HFFc6 (cell line): ENCODE data around the gene PATZ1. TPM values are rescaled to one million over a fixed set of nuclear protein-coding genes. Genes with fewer than 3 reads are reported as not detected.
A peak's percentile ranks its signal among the peaks of the same experiment; 100 is the strongest.
"Not testable (repeated sequence)": the region's sequence is repeated elsewhere in the genome, so short reads cannot be mapped to it uniquely, and the experiment has no call there.

ENCODE experiments used
- DNase-seq: peaks from one replicate; pipeline ENCODE4 v3.0.0-alpha.2; 2018
- H3K27ac Mint-ChIP-seq: 2 replicates; pipeline ENCODE4 v1.8.0; 2020; ENCODE audit warnings: mild to moderate bottlenecking, mixed read lengths
- H3K27me3 Mint-ChIP-seq: 2 replicates; pipeline ENCODE4 v1.8.0; 2021; ENCODE audit warnings: mild to moderate bottlenecking, moderate library complexity, mixed read lengths; ENCODE audit not compliant: insufficient read depth
- H3K36me3 Mint-ChIP-seq: 2 replicates; pipeline ENCODE4 v1.8.0; 2021; ENCODE audit warnings: low read depth, mixed read lengths
- H3K4me1 Mint-ChIP-seq: 2 replicates; pipeline ENCODE4 v1.8.0; 2020; ENCODE audit warnings: low read depth, mixed read lengths
- H3K4me3 Mint-ChIP-seq: 2 replicates; pipeline ENCODE4 v1.8.0; 2020; ENCODE audit warnings: mild to moderate bottlenecking, moderate library complexity, mixed read lengths
- H3K9me3 Mint-ChIP-seq: 2 replicates; pipeline ENCODE4 v1.8.0; 2020; ENCODE audit warnings: mild to moderate bottlenecking, mixed read lengths
- long read RNA-seq: library from polyadenylated mRNA; unstranded; transcript quantifications from one replicate; pipeline ENCODE4 v2.0.0, GENCODE V29; 2019
- total RNA-seq, 6 experiments: library from RNA; stranded (reverse); fragmentation: NEBNext Ultra II Directional; extraction: Animal tissue kit (Norgen Biotek cat#: 25700); gene quantifications; 2 replicates in 1 of 6; 3 replicates in 5 of 6; pipeline ENCODE4 v1.2.3, GENCODE V29; 2021
- TF ChIP-seq, protein P1 (sequence below): fragments of 200-600 bp; sonication (generic); IDR thresholded peaks from 2 replicates; pipeline ENCODE4 v1.5.0; 2021; ENCODE audit warnings: antibody characterized with exemption, mild to moderate bottlenecking

Gene PATZ1, protein sequence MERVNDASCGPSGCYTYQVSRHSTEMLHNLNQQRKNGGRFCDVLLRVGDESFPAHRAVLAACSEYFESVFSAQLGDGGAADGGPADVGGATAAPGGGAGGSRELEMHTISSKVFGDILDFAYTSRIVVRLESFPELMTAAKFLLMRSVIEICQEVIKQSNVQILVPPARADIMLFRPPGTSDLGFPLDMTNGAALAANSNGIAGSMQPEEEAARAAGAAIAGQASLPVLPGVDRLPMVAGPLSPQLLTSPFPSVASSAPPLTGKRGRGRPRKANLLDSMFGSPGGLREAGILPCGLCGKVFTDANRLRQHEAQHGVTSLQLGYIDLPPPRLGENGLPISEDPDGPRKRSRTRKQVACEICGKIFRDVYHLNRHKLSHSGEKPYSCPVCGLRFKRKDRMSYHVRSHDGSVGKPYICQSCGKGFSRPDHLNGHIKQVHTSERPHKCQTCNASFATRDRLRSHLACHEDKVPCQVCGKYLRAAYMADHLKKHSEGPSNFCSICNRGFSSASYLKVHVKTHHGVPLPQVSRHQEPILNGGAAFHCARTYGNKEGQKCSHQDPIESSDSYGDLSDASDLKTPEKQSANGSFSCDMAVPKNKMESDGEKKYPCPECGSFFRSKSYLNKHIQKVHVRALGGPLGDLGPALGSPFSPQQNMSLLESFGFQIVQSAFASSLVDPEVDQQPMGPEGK
- 10 to 100 TPM; 12.4 to 16.0 (median 13.9) TPM for total RNA-seq
- long read RNA-seq, partial matches to known transcripts = 2 of 2 reads
- long read RNA-seq, other reads (novel, unspliced or antisense) = 0 of 2 reads

DNA sequence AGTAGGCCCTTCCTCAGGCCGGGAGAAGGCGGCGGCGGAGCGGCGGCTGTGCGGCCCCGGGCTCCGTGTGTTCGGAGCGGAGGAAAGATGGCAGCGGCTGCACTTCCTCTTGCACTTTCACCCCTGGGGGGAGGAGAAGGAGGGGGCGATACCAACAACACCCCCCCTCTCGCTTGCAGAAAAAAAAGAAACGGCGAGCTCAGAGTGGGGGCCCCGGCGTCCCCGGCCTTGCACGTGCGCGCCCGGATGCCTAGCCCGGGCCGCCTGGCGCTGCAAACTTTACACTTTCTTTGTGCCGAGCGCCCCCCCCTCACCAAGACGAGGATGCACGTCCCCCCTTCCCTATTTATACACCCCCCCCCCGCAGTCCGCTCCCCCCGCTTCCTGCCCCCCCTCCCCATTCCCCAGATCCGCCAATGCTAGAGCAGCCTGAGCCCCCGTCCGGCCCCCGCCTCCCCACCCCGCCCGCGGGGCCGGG is at the start of gene PATZ1:
PATZ1 (minus strand) TSS at position 92 of the 478 bp plus-strand sequence. CDS start 744 bp downstream, outside the sequence.
- Mint-ChIP-seq H3K4me3 (peak within 1 kb of the TSS; percentile 80), H3K27me3 (no peaks in the 10 kb centered on the region), H3K36me3 (peaks cover 14% of the 10 kb centered on the region), H3K9me3 (no peaks in the 10 kb centered on the region), H3K27ac (peak within 1 kb of the TSS; percentile 82), H3K4me1 (peaks cover 26% of the 10 kb centered on the region)
- TF ChIP-seq, protein P1, sequence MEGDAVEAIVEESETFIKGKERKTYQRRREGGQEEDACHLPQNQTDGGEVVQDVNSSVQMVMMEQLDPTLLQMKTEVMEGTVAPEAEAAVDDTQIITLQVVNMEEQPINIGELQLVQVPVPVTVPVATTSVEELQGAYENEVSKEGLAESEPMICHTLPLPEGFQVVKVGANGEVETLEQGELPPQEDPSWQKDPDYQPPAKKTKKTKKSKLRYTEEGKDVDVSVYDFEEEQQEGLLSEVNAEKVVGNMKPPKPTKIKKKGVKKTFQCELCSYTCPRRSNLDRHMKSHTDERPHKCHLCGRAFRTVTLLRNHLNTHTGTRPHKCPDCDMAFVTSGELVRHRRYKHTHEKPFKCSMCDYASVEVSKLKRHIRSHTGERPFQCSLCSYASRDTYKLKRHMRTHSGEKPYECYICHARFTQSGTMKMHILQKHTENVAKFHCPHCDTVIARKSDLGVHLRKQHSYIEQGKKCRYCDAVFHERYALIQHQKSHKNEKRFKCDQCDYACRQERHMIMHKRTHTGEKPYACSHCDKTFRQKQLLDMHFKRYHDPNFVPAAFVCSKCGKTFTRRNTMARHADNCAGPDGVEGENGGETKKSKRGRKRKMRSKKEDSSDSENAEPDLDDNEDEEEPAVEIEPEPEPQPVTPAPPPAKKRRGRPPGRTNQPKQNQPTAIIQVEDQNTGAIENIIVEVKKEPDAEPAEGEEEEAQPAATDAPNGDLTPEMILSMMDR = no peak
- peak; percentile 52 for DNase-seq

DNA sequence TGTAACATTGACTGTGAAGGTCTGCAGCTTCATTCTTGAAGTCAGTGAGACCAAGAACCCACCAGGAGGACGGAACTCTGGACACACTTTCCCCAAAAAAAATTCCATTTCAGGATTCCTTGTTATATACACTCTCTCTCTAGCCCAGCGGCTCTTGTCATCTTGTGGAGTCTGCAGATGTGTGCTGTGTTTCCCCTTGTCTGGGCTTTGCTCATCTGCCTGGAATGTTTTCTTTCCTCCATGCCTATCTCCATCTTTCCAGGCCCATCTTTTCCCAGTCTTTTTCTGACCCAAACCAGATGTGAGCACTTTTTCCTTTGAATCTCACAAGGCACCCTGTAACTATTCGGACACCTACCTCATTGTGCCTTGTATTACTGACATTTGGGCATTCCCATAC is 48.2 kb upstream of the PATZ1 start:
- Mint-ChIP-seq H3K36me3 (no peaks in the 10 kb centered on the region), H3K27ac (no peak overlapping the region), H3K4me1 (peaks cover 12% of the 10 kb centered on the region), H3K9me3 (no peaks in the 10 kb centered on the region), H3K4me3 (no peak overlapping the region), H3K27me3 (peaks cover 5% of the 10 kb centered on the region; the same call in 1 of the 2 replicates)
- TF ChIP-seq, protein P1 = no peak
- DNase-seq = no peak

DNA sequence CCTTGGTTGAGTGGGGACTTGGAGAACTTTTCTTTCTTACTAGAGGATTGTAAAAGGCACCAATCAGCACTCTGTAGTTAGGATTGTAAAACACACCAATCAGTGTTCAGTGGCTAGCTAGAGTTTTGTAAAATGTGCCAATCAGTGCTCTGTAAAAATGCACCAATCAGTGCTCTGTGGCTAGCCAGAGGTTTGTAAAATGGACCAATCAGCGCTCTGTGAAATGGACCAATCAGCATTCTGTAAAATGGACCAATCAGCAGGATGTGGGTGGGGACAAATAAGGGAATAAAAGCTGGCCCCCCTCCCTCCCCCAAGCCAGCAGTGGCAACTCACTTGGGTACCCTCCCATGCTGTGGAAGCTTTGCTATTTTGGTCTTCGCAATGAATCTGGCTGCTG is 47.7 kb upstream of the PATZ1 start:
- no peak for DNase-seq
- peaks cover 5% of the 10 kb centered on the region; the same call in 1 of the 2 replicates for H3K27me3 Mint-ChIP-seq
- no peaks in the 10 kb centered on the region for H3K9me3 Mint-ChIP-seq
- H3K27ac Mint-ChIP-seq = no peak overlapping the region
- TF ChIP-seq, protein P1 = no peak
- peaks cover 10% of the 10 kb centered on the region for H3K4me1 Mint-ChIP-seq
- H3K36me3 Mint-ChIP-seq = no peaks in the 10 kb centered on the region
- no peak overlapping the region for H3K4me3 Mint-ChIP-seq

DNA sequence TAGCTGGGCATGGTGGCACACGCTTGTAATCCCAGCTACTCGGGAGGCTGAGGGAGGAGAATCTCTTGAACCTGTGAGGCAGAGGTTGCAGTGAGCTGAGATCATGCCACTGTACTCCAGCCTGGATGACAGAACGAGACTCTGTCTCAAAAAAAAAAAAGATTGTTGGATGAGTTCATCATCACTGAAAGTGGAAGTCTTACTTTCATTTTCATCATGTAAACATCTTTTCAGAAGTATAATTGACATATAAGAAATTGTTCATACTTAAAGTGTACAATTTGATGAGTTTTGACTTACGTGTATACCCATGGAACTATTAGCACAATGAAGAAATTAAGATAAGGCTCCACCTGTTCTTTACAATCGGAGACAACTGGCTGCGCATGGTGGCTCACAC is 32.5 kb upstream of the PATZ1 start:
- not testable (repeated sequence) for DNase-seq, H3K9me3 Mint-ChIP-seq, H3K4me3 Mint-ChIP-seq, H3K36me3 Mint-ChIP-seq, H3K27ac Mint-ChIP-seq, H3K4me1 Mint-ChIP-seq
- H3K27me3 Mint-ChIP-seq = peaks cover 20% of the 10 kb centered on the region

DNA sequence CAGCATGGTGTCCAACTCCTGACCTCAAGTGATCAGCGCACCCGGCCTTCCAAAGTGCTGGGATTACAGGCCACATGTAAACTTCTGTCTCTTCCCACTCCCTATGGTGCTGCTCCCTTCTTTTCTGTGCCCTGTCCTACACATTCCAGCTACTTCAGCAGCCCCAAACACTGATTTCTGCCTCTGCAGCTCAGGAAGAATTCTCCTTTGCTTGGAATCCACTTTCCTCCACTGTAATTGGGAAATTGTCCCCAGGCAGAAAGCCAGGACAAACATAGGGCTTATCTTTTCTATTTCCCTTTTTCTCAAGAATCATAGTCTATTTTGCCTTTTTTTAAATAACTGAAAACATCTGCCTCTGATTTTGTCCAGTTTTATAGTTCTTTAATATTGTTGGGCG is 32.0 kb upstream of the PATZ1 start:
- TF ChIP-seq, protein P1 = no peak
- H3K27ac Mint-ChIP-seq = no peak overlapping the region
- no peaks in the 10 kb centered on the region for H3K9me3 Mint-ChIP-seq
- no peaks in the 10 kb centered on the region for H3K4me1 Mint-ChIP-seq
- no peak overlapping the region; the same call in 1 of the 2 replicates for H3K4me3 Mint-ChIP-seq
- H3K36me3 Mint-ChIP-seq = no peaks in the 10 kb centered on the region
- DNase-seq = no peak
- H3K27me3 Mint-ChIP-seq = peaks cover 20% of the 10 kb centered on the region

DNA sequence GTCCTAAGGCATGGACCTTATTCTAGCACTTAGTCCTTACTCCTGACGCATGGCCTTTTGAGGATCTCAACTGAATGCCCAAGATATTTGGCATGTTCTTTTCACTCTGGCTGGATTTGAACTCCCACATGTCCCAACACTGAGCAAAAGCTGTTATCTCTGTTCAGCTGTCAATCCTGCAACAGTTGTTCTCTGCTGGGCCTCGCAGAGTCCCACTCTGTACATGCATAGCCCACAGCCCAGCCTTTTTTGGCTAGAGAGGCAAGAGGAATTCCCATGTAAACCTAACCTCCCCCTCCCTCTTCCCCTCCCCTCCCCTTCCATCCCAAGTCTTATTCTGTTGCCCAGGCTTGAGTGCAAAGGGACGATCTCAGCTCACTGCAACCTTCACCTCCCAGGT is 31.5 kb upstream of the PATZ1 start:
- H3K9me3 Mint-ChIP-seq = no peaks in the 10 kb centered on the region
- no peak for DNase-seq
- no peak overlapping the region for H3K27ac Mint-ChIP-seq
- no peaks in the 10 kb centered on the region for H3K4me1 Mint-ChIP-seq
- H3K4me3 Mint-ChIP-seq = no peak overlapping the region
- no peaks in the 10 kb centered on the region for H3K36me3 Mint-ChIP-seq
- TF ChIP-seq, protein P1 = no peak
- H3K27me3 Mint-ChIP-seq = peaks cover 17% of the 10 kb centered on the region
